CD4-positive, alpha-beta memory T cell (primary cell): ENCODE results near the gene OR52I2. TPM values are rescaled to one million over a fixed set of nuclear protein-coding genes. Genes with fewer than 3 reads are reported as not detected.

ENCODE experiments used
- polyA plus RNA-seq, 2 donors: library from polyadenylated mRNA; unstranded; fragments of 300-500 nt; fragmentation: Illumina TruSeq; gene quantifications; one replicate each; pipeline ENCODE4 v1.2.3, GENCODE V29; 2021
- total RNA-seq, 2 experiments: library from RNA; stranded (reverse); gene quantifications; one replicate each; pipeline ENCODE4 v1.2.3, GENCODE V29; 2021

The OR52I2 gene
- total and polyA plus RNA-seq, 4 experiments from 2014 or later, result not detected

Other genes with a start within 250 kb of the OR52I2 start
- not detected for gene OR52B4, start 213.4 kb upstream of the OR52I2 start, total RNA-seq
- not detected for gene OR52B4, start 213.4 kb upstream of the OR52I2 start, polyA plus RNA-seq
- 10 to 100 TPM; 30.9 to 32.3 TPM for gene TRIM21, start 188.0 kb upstream of the OR52I2 start, total RNA-seq
- 10 to 100 TPM; 22.3 to 58.2 TPM for gene TRIM21, start 188.0 kb upstream of the OR52I2 start, polyA plus RNA-seq
- not detected for gene OR52K2, start 132.4 kb upstream of the OR52I2 start, total RNA-seq
- gene OR52K2, start 132.4 kb upstream of the OR52I2 start, polyA plus RNA-seq, result not detected
- not detected for gene OR52K1, start 99.1 kb upstream of the OR52I2 start, total RNA-seq
- under 1 TPM in 1 of 2 donors, not detected in 1; 0.18 TPM for gene OR52K1, start 99.1 kb upstream of the OR52I2 start, polyA plus RNA-seq
- not detected for gene OR52M1, start 36.6 kb upstream of the OR52I2 start, total RNA-seq
- not detected for gene OR52M1, start 36.6 kb upstream of the OR52I2 start, polyA plus RNA-seq
- not detected for gene OR52I1, start 12.3 kb downstream of the OR52I2 start, total RNA-seq
- under 1 TPM in 1 of 2 donors, not detected in 1; 0.23 TPM for gene OR52I1, start 12.3 kb downstream of the OR52I2 start, polyA plus RNA-seq
- 10 to 100 TPM; 23.7 to 28.1 TPM for gene TRIM68, start 26.5 kb downstream of the OR52I2 start, total RNA-seq
- 10 to 100 TPM; 13.1 to 16.1 TPM for gene TRIM68, start 26.5 kb downstream of the OR52I2 start, polyA plus RNA-seq
- not detected for gene OR51D1, start 55.7 kb downstream of the OR52I2 start, total RNA-seq
- gene OR51D1, start 55.7 kb downstream of the OR52I2 start, polyA plus RNA-seq, result not detected
- not detected for gene OR51E1, start 62.2 kb downstream of the OR52I2 start, total RNA-seq
- not detected for gene OR51E1, start 62.2 kb downstream of the OR52I2 start, polyA plus RNA-seq
- not detected for gene OR51E2, start 116.1 kb downstream of the OR52I2 start, total RNA-seq
- not detected for gene OR51E2, start 116.1 kb downstream of the OR52I2 start, polyA plus RNA-seq
- not detected for gene MMP26, start 123.0 kb downstream of the OR52I2 start, total RNA-seq
- not detected for gene MMP26, start 123.0 kb downstream of the OR52I2 start, polyA plus RNA-seq
- not detected for gene OR51F1, start 188.2 kb downstream of the OR52I2 start, total RNA-seq
- gene OR51F1, start 188.2 kb downstream of the OR52I2 start, polyA plus RNA-seq, result not detected
- not detected for gene OR52R1, start 222.6 kb downstream of the OR52I2 start, total RNA-seq
- not detected for gene OR52R1, start 222.6 kb downstream of the OR52I2 start, polyA plus RNA-seq
- not detected for gene OR51F2, start 239.6 kb downstream of the OR52I2 start, total RNA-seq
- gene OR51F2, start 239.6 kb downstream of the OR52I2 start, polyA plus RNA-seq, result not detected